Measurements from ENCODE around the gene RHOF. TPM values are rescaled to one million over a fixed set of nuclear protein-coding genes. Genes with fewer than 3 reads are reported as not detected.

Gene RHOF
- total and polyA plus RNA-seq, 2 of the 13 experiments (the other 11 are each of a cell fraction or from before 2014, with no cell fraction given): 14.6 to 32.2 TPM

GRCh38 chr12:121769831-121770301 lies 23.6 kb downstream of the RHOF start:
- FAIRE-seq: peak; percentile 93
- H3K9me3 ChIP-seq (ENCODE audit: low read length): no peaks in the 10 kb centered on the region
- intact Hi-C loops (cut with micrococcal nuclease; ENCODE audit: unreplicated experiment) (loop anchor here (5.0 kb wide), 1 partner anchor 58 kb away; the partner anchor contains the start of gene TMEM120B), in situ Hi-C loops (cut with HindIII; ENCODE audit: extremely low pct_ligation_motif_present, low pct_unique_long_range_greater_than_20kb) (loop anchor here (5.0 kb wide), 1 partner anchor 78 kb away; no protein-coding TSS in a partner anchor)
- peak; percentile 91 for ATAC-seq
- BruUV-seq (replicated peaks): no TSS peak
- H3K27ac ChIP-seq (ENCODE audit: extremely low read length, insufficient read depth, low read length): peak overlapping the region; percentile 67
- H3K4me1 ChIP-seq (ENCODE audit: insufficient read depth, low read length): peaks cover 35% of the 10 kb centered on the region
- no peaks in the 10 kb centered on the region for H3K27me3 ChIP-seq (ENCODE audit: control insufficient read depth in 1 of 2, insufficient read depth in 2 of 2, low read length in 2 of 2)
- H3K36me3 ChIP-seq (replicated peaks in 1 of 2; ENCODE audit: control insufficient read depth in 1 of 2, insufficient read depth in 2 of 2, low read length in 2 of 2): no peaks in the 10 kb centered on the region
- H3K4me2 ChIP-seq (ENCODE audit: low read depth, low read length): peak overlapping the region; percentile 73
- H4K20me1 ChIP-seq (ENCODE audit: insufficient read depth, low read length): no peaks in the 10 kb centered on the region
- H3K4me3 ChIP-seq (replicated peaks in 1 of 3; ENCODE audit: insufficient read depth in 1 of 3, low read depth in 2 of 3, low read length in 3 of 3): peak overlapping the region in 1 of 3 experiments; percentile 58; a peak in 2 of 6 replicates
- peak overlapping the region; percentile 49; the same call in 1 of the 2 replicates for H3K9ac ChIP-seq (ENCODE audit: insufficient read depth, low read depth, low read length)
- H2AFZ ChIP-seq (ENCODE audit: low read length): no peak overlapping the region
- peak; percentile 77 for DNase-seq (ENCODE audit: low spot score)
- H3K79me2 ChIP-seq (ENCODE audit: insufficient read depth, low read length): no peaks in the 10 kb centered on the region
- ChIA-PET CTCF (ENCODE audit: low intra/inter-chr PET ratio, low total read pairs) (interaction anchor here (1.0 kb wide), 1 partner anchor 72 kb away, joined by 3 read pairs; no protein-coding TSS in a partner anchor), POLR2A (interaction anchor here (0.7 to 1.3 kb wide), 5 partner anchors 21 to 77 kb away, joined by 3 to 4 read pairs (median 3); partner anchors contain the start of genes RHOF and TMEM120B)
- WGBS (ENCODE audit: low lambda C conversion rate): 3% methylated on average over 5 of the region's 11 CpGs
- no peak for TF ChIP-seq SMARCC2 (IDR thresholded peaks at IDR 0.05)
- peak; percentile 47; the same call in 1 of the 2 replicates for TF ChIP-seq HNF4G (IDR thresholded peaks at IDR 0.05; ENCODE audit: borderline replicate concordance, low read depth, low read length)
- TF ChIP-seq HNF4G (CRISPR knock-in tag; IDR thresholded peaks at IDR 0.05; ENCODE audit: borderline replicate concordance, low read depth): no peak; the same call in 1 of the 2 replicates
- peak; percentile 63 for TF ChIP-seq HNF4A (CRISPR knock-in tag; IDR thresholded peaks at IDR 0.05)
- 0 out of 2 replicates have a peak, but pooled peaks have one; percentile 34 for TF ChIP-seq ZNF317 (CRISPR knock-in tag; IDR thresholded peaks at IDR 0.05)
- no peak for TF ChIP-seq NKX3-1 (CRISPR knock-in tag; IDR thresholded peaks at IDR 0.05)
- TF ChIP-seq TRIM24 (CRISPR knock-in tag; IDR thresholded peaks at IDR 0.05): no peak
- 0 out of 2 replicates have a peak, but pooled peaks have one; percentile 36 for TF ChIP-seq NR2F6 (IDR thresholded peaks at IDR 0.05)
- no peak for TF ChIP-seq NR2F6 (CRISPR knock-in tag; IDR thresholded peaks at IDR 0.05)
- TF ChIP-seq MXD4 (CRISPR knock-in tag; IDR thresholded peaks at IDR 0.05): 0 out of 2 replicates have a peak, but pooled peaks have one; percentile 14
- no peak for TF ChIP-seq EED (CRISPR knock-in tag; IDR thresholded peaks at IDR 0.05)
- 0 out of 2 replicates have a peak, but pooled peaks have one; percentile 33 for TF ChIP-seq ZNF556 (CRISPR knock-in tag; IDR thresholded peaks at IDR 0.05; ENCODE audit: borderline replicate concordance)
- 0 out of 2 replicates have a peak, but pooled peaks have one; percentile 48 for TF ChIP-seq ZBTB3 (CRISPR knock-in tag; IDR thresholded peaks at IDR 0.05; ENCODE audit: borderline replicate concordance, low read depth)
- peak; percentile 46; the same call in 1 of the 2 replicates for TF ChIP-seq MTA1 (CRISPR knock-in tag; IDR thresholded peaks at IDR 0.05; ENCODE audit: borderline replicate concordance)
- peak; percentile 34; the same call in 1 of the 2 replicates for TF ChIP-seq ZFY (CRISPR knock-in tag; IDR thresholded peaks at IDR 0.05)
- TF ChIP-seq HOXA3 (CRISPR knock-in tag; IDR thresholded peaks at IDR 0.05): peak; percentile 40; the same call in 1 of the 2 replicates
- TF ChIP-seq ZNF782 (CRISPR knock-in tag; IDR thresholded peaks at IDR 0.05; ENCODE audit: borderline replicate concordance): 0 out of 2 replicates have a peak, but pooled peaks have one; percentile 22
- TF ChIP-seq NCOR1 (IDR thresholded peaks at IDR 0.05; ENCODE audit: borderline replicate concordance, low read length): peak; percentile 34; the same call in 1 of the 2 replicates
- peak; percentile 17; the same call in 1 of the 2 replicates for TF ChIP-seq BCL6 (CRISPR knock-in tag; IDR thresholded peaks at IDR 0.05)
- peak; percentile 60; the same call in 1 of the 2 replicates for TF ChIP-seq RARA (CRISPR knock-in tag; IDR thresholded peaks at IDR 0.05)
- peak; percentile 11; the same call in 1 of the 2 replicates for TF ChIP-seq PHF8 (CRISPR knock-in tag; IDR thresholded peaks at IDR 0.05)
- 0 out of 2 replicates have a peak, but pooled peaks have one; percentile 27 for TF ChIP-seq ZIK1 (CRISPR knock-in tag; IDR thresholded peaks at IDR 0.05; ENCODE audit: borderline replicate concordance, low read depth)
- TF ChIP-seq MEIS2 (CRISPR knock-in tag; IDR thresholded peaks at IDR 0.05): 0 out of 2 replicates have a peak, but pooled peaks have one; percentile 55
- peak; percentile 64 for TF ChIP-seq ZMYM3 (CRISPR knock-in tag; IDR thresholded peaks at IDR 0.05)
- peak; percentile 31; the same call in 1 of the 2 replicates for TF ChIP-seq CEBPB (IDR thresholded peaks at IDR 0.05; ENCODE audit: borderline replicate concordance, low read depth, low read length)

All from HepG2 (cell line).